DMS 273 treated with DMSO at 0.1 percent for 48 hours (cell line): ENCODE data around the gene LRRTM4.
"Not testable (repeated sequence)": the region's sequence is repeated elsewhere in the genome, so short reads cannot be mapped to it uniquely, and the experiment has no call there.

ENCODE experiments used
- DNase-seq: peaks from one replicate; lab custom pipeline; 2025; lab: John Stamatoyannopoulos, UW

LRRTM4 gene

GRCh38 chr2:76861708-76862107 lies 660.5 kb downstream of the LRRTM4 start:
- DNase-seq, result no peak

- no peak for DNase-seq
Observed at GRCh38 chr2:76851000-76851399, 671.2 kb downstream of the LRRTM4 start.

DNA sequence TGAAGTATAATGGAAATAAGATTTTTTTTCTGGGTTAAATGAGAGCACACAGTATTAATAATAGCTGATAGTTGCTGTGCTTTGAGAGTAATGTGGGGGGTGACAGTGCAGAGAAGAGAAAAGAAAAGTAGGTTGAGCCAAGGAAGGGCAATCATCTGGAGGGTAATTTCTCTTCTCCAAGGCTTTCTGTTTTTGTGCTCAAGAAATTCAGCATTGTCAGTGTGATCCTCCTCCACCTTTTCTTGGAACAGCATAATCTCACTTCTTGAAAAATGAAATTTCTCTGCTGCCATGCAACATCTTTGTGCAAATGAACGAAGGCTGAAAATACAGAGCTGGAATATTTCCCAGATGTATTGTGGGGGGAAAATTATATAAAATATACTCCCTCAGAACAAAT lies 673.1 kb downstream of the LRRTM4 start:
- DNase-seq, result no peak

GRCh38 chr2:76839826-76840225 lies 682.4 kb downstream of the LRRTM4 start:
- DNase-seq, result no peak

DNA sequence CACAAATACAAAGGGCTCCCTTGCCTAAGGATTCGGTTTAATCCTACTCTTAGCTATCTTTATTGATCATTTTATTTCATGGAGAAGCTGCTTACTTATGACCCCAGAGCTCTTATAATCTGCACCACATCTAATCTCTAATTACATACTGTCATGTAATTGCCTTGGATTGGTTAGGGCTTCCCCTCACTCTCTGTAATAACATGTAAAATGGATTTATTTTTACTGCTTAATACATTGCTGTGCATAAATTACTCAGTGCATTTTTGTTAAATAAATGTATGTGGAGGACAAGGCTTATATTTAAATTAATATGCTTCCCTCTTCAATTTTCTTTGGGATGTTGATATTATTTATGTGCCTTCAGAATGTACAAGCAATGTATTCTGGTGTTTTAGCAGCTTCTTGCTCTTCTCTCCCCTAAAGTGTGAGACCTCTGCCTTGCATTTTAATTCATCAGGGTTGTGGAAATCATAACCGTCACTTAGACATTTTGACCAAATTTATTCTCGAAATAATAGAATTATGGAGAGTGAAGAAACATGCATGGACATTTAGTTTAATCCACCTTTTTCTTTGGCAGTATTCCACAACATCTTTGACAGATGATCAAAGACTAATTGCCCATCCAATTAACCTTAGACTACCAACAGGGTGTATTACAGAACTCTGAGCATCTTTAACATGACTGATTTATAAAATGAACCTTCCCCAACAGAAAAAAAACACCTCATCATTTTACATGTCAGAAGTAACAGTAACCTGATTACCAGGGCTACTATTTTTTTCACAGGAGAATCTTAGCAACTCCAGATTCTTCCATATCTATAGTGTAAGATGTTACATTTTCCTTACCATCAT lies 692.6 kb downstream of the LRRTM4 start:
- no peak for DNase-seq

DNA sequence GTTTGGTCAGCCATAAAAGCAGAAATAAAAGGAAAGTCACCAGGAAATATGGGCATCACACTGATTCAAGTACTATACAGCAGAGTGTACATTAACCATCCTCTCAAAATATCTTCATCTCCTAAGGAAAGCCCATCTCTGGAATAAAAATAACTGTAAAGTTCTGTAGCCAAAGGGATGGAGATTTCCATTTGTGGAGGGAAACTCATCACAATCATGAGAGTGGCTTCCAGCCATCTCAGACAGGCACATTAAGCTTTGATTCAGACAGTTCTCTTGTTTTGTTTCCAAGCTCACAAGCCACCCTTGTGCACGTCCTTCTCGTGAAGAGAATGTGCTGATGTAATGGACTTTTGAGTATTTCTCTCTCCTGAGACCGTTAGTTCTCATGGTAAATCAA lies 695.5 kb downstream of the LRRTM4 start:
- DNase-seq, result no peak

- DNase-seq, result no peak
Observed at GRCh38 chr2:76825140-76825970, 696.8 kb downstream of the LRRTM4 start.

DNA sequence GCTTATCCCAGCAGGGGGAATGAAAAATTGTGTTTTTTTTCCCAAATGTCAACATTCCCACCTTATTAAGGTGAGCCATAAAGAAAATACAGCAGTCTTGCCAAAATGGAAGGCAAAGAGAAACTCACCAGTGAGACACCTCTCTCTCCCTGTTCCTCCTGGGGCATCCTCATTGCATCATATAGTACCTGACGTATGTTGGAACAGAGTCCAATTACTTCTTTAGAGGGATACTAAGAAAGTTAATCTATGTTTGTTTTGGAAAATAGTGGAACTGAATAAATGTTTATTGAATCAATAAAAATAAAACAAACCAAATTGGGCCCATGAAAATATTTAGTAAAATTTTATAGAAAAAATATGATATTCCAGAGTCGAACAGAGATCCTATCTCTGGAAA lies 700.4 kb downstream of the LRRTM4 start:
- DNase-seq, result no peak

- no peak for DNase-seq
Observed at GRCh38 chr2:76813084-76813483, 709.1 kb downstream of the LRRTM4 start.

GRCh38 chr2:76812156-76812555 lies 710.0 kb downstream of the LRRTM4 start:
- no peak for DNase-seq

DNA sequence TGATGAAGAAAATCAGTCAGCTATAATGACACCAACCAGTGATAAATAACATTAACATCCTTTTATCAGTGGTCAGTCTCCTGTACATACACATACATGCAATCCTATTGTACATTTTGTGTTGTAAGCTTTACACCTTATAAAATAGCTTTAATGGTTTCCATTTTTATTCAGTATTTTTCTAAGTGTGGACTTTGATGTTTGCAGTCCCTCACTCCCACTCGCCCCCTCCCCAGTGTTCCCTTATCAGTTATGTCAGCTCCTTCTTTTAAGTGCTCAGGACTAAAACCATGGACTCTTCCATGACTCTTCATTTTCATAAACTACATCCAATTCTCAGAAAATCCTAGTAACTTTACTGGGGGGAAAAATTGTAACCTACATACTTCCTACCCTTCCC lies 713.0 kb downstream of the LRRTM4 start:
- DNase-seq, result no peak

DNA sequence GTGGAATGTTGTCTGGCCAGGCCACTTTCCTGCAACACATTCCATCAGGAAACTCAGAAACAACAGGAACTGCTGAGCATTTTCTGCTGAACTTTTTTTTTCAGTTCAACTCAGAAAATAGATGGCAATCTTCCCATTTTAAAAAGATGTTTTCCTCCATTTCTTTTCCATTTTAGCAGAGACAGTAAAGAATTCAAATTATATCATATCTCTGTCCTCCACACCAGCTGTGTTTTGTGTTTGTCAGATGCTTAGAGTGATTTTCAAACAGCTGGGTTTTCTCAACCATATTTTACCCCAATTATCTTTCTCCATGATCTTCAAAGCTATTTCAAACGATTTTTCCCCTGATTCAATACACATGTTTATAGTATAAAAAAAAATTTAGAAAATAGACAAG lies 713.4 kb downstream of the LRRTM4 start:
- DNase-seq, result no peak

GRCh38 chr2:76793647-76794334 lies 728.4 kb downstream of the LRRTM4 start:
- DNase-seq, result no peak

DNA sequence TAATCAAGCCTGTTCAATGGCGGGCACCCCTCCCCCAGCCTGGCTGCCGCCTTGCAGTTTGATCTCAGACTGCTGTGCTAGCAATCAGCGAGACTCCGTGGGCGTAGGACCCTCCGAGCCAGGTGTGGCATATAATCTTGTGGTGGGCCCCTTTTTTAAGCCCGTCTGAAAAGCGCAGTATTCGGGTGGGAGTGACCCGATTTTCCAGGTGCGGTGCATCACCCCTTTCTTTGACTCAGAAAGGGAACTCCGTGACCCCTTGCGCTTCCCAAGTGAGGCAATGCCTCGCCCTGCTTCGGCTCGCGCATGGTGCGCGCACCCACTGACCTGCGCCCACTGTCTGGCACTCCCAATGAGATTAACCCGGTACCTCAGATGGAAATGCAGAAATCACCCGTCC lies 740.9 kb downstream of the LRRTM4 start:
- DNase-seq, result not testable (repeated sequence)

DNA sequence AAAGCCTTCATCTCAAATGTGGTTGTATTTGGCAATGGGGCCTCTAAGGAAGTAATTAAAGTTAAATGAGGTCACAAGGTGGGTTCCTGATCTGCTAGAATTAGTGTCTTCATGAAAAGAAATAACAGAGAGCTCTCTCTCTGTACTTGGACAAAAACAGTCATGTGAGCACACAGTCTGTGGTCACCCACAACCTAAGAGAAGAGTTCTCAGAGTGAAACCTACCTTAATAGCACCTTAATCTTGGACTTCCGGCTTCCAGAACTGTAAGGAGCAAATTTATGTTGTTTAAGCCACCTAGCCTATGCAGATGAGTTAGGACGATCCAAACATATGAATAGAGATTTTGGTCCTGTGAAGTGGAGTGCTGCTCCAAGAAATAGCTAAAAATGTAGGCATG lies 758.9 kb downstream of the LRRTM4 start:
- DNase-seq, result no peak

DNA sequence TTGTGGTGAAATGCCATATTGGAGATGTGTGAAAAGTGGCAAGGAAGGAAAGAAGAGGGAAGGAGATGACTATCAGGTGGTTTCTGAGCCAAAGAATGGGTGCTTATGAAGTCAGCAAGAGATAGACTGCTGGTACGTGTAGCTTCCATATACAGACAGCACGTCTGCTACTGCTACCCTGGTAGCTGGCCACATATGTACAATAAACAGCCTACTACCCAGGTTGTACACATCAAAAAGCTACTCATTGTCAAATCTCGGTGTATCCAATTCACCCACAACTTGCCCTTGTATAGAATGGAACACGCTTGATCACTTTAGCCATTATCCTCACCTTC lies 761.8 kb downstream of the LRRTM4 start:
- DNase-seq, result no peak

DNA sequence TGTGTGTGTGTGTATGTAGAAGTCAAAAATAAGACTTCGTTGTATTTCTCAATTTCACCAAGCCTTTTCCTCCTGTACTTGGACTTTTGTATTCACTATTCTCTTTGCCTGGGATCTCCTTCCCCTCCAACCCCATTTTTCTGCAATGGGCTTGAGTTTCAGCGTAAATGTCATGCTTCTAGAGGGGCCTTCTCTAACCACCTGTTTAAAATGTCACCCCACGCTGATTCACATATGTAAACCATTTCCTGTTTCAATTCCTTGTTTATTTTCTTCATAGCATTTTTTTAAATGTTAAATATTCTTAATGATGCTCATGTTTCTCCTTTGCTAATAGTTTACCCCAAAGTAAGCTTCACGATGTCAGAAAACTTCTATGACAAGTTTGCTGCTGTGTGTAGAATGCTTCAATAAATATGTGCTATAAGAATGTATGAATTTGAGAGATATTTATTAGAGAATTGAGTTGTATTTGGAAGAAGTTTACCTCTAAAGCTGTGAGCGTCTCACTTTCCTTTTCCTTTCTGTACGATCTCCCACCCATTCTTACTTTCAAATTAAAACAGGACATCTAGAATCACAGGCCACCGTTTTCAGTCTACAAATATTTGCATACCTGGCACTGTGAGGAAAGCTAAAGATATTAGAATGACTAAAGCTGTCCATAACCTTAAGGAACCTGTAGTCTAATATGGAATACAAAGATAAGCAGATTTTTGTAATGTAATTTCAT lies 762.4 kb downstream of the LRRTM4 start:
- DNase-seq, result no peak

DNA sequence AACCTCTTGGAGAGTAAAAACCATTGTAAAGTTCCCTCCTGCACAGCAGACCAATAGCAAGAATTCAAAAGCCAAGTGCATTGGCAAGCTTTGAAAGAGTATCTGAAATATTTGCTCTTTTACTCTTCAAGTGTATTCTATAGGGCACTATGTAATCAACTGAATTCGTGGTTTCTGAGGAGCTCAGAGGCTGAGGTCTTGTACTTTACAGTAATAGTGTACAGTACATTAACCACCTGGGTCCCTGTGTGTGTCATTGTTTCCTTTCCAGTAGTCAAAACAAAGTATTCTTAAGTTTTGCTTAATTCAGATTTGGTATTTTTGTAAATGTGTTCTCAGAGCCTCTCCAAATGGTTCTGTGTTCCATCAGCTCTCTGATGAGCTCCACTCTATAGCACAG lies 769.7 kb downstream of the LRRTM4 start:
- no peak for DNase-seq

GRCh38 chr2:76749858-76750257 lies 772.3 kb downstream of the LRRTM4 start:
- DNase-seq, result no peak

- no peak for DNase-seq
Observed at GRCh38 chr2:76748581-76749296, 773.4 kb downstream of the LRRTM4 start.

DNA sequence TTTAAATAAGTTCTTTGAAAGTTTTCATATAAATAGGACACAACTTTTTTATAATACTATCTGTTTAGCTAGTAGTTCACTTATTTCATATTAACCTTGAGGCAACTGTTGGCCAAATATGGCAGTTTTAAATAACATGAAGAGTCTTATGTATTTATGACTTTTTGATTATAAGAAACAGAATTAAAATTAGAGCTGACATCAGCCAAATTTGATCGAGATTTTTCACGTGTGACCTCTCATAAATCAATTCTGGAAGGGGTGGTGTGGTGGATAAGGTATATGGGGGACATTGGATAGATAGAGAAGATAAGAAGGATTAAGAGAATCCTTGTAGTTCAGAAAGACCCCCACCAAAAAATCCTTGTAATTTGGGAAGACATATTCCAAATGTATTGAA lies 776.6 kb downstream of the LRRTM4 start:
- no peak for DNase-seq
